HT1080 (cell line): ENCODE measurements around the gene SFXN5. TPM values are rescaled to one million over a fixed set of nuclear protein-coding genes. Genes with fewer than 3 reads are reported as not detected.
A peak's percentile ranks its signal among the peaks of the same experiment; 100 is the strongest.

Source experiments
- DNase-seq: peaks from one replicate; pipeline ENCODE4 v3.0.0-alpha.2; 2015; ENCODE audit warnings: low read depth
- total RNA-seq: library from RNA; depleted of rRNA; stranded (reverse); fragments of >200 nt; shearing (Covaris generic); gene quantifications from 2 replicates; pipeline ENCODE4 v1.2.3, GENCODE V29; 2014

The SFXN5 gene
- total RNA-seq, 1 experiment from 2014 or later, result 13.8 TPM

- no peak for DNase-seq
Measured at GRCh38 chr2:73103018-73103542, 31.6 kb upstream of the SFXN5 start.

- peak; percentile 86 for DNase-seq
Measured at GRCh38 chr2:73101626-73102256, 30.2 kb upstream of the SFXN5 start.

- DNase-seq, result no peak
Measured at GRCh38 chr2:73100956-73101355, 29.4 kb upstream of the SFXN5 start.

- DNase-seq, result no peak
Measured at GRCh38 chr2:73099486-73099885, 28.0 kb upstream of the SFXN5 start.

- DNase-seq, result no peak
Measured at GRCh38 chr2:73095910-73096309, 24.4 kb upstream of the SFXN5 start.

GRCh38 chr2:73093601-73094218 lies 22.2 kb upstream of the SFXN5 start:
- DNase-seq, result peak; percentile 14

GRCh38 chr2:73092146-73092783 lies 20.8 kb upstream of the SFXN5 start:
- no peak for DNase-seq

GRCh38 chr2:73091696-73092095 lies 20.2 kb upstream of the SFXN5 start:
- DNase-seq, result no peak

- DNase-seq, result no peak
Measured at GRCh38 chr2:73091164-73091563, 19.7 kb upstream of the SFXN5 start.

- peak; percentile 98 for DNase-seq
Measured at GRCh38 chr2:73089270-73090030, 17.9 kb upstream of the SFXN5 start.

GRCh38 chr2:73088703-73089102 lies 17.2 kb upstream of the SFXN5 start:
- DNase-seq, result no peak

- no peak for DNase-seq
Measured at GRCh38 chr2:73088211-73088610, 16.7 kb upstream of the SFXN5 start.

- no peak for DNase-seq
Measured at GRCh38 chr2:73087311-73087710, 15.8 kb upstream of the SFXN5 start.

GRCh38 chr2:73085691-73086090 lies 14.2 kb upstream of the SFXN5 start:
- DNase-seq, result peak; percentile 72

GRCh38 chr2:73084971-73085370 lies 13.5 kb upstream of the SFXN5 start:
- DNase-seq, result no peak

- DNase-seq, result no peak
Measured at GRCh38 chr2:73083886-73084800, 12.6 kb upstream of the SFXN5 start.

GRCh38 chr2:73082523-73083410 lies 11.3 kb upstream of the SFXN5 start:
- no peak for DNase-seq

- no peak for DNase-seq
Measured at GRCh38 chr2:73081181-73081671, 9.7 kb upstream of the SFXN5 start.

- no peak for DNase-seq
Measured at GRCh38 chr2:73080321-73081131, 9.0 kb upstream of the SFXN5 start.
